ENCODE measurements around the gene TOB1.
A peak's percentile ranks its signal among the peaks of the same experiment; 100 is the strongest.

Gene TOB1

GRCh38 chr17:50832267-50832863 lies 33.8 kb downstream of the TOB1 start:
- no peak for DNase-seq (ENCODE audit: low spot score)

- no peak for DNase-seq (ENCODE audit: low spot score)
These were observed 34.7 kb downstream of the TOB1 start for GRCh38 chr17:50831471-50831928.

- DNase-seq (ENCODE audit: low spot score), result no peak
These were observed 35.2 kb downstream of the TOB1 start for GRCh38 chr17:50830994-50831393.

- no peak for DNase-seq (ENCODE audit: low spot score)
These were observed 35.8 kb downstream of the TOB1 start for GRCh38 chr17:50830352-50830751.

- DNase-seq (ENCODE audit: low spot score), result no peak
These were observed 36.8 kb downstream of the TOB1 start for GRCh38 chr17:50829332-50829731.

GRCh38 chr17:50828508-50829170 lies 37.5 kb downstream of the TOB1 start:
- DNase-seq (ENCODE audit: low spot score), result no peak

- no peak for DNase-seq (ENCODE audit: low spot score)
These were observed 41.0 kb downstream of the TOB1 start for GRCh38 chr17:50825188-50825587.

- DNase-seq (ENCODE audit: low spot score), result no peak
These were observed 41.7 kb downstream of the TOB1 start for GRCh38 chr17:50824429-50824828.

GRCh38 chr17:50822550-50822949 lies 43.6 kb downstream of the TOB1 start:
- DNase-seq (ENCODE audit: low spot score), result no peak

- no peak for DNase-seq (ENCODE audit: low spot score)
These were observed 45.5 kb downstream of the TOB1 start for GRCh38 chr17:50820651-50821050.

- no peak for DNase-seq (ENCODE audit: low spot score)
These were observed 47.1 kb downstream of the TOB1 start for GRCh38 chr17:50818921-50819657.

- no peak for DNase-seq (ENCODE audit: low spot score)
These were observed 47.9 kb downstream of the TOB1 start for GRCh38 chr17:50818261-50818660.

GRCh38 chr17:50817838-50818237 lies 48.3 kb downstream of the TOB1 start:
- no peak for DNase-seq (ENCODE audit: low spot score)

- DNase-seq (ENCODE audit: low spot score), result peak; percentile 65
These were observed 49.1 kb downstream of the TOB1 start for GRCh38 chr17:50816771-50817751.

GRCh38 chr17:50816271-50816670 lies 49.9 kb downstream of the TOB1 start:
- DNase-seq (ENCODE audit: low spot score), result no peak

- no peak for DNase-seq (ENCODE audit: low spot score)
These were observed 50.8 kb downstream of the TOB1 start for GRCh38 chr17:50815400-50815799.

GRCh38 chr17:50813583-50813982 lies 52.6 kb downstream of the TOB1 start:
- no peak for DNase-seq (ENCODE audit: low spot score)
